Progenitor cell of endocrine pancreas (in vitro differentiated cells): Measurements from ENCODE around the gene SLC35B3. TPM values are rescaled to one million over a fixed set of nuclear protein-coding genes. Genes with fewer than 3 reads are reported as not detected.

ENCODE experiments used
- DNase-seq: peaks from one replicate; pipeline ENCODE4 v3.0.0; 2021; ENCODE audit warnings: low spot score; ENCODE audit not compliant: unreplicated experiment
- H3K27ac Mint-ChIP-seq: 2 replicates; pipeline ENCODE4 v1.8.0; 2021; ENCODE audit warnings: mild to moderate bottlenecking, moderate library complexity, mixed read lengths
- H3K27me3 Mint-ChIP-seq: 2 replicates; pipeline ENCODE4 v1.8.0; 2021; ENCODE audit warnings: mixed read lengths
- H3K36me3 Mint-ChIP-seq: 2 replicates; pipeline ENCODE4 v1.8.0; 2022; ENCODE audit warnings: mixed read lengths; ENCODE audit not compliant: insufficient read depth
- H3K4me1 Mint-ChIP-seq: 2 replicates; pipeline ENCODE4 v1.8.0; 2021; ENCODE audit warnings: low read depth, mixed read lengths
- H3K4me3 Mint-ChIP-seq: 2 replicates; pipeline ENCODE4 v1.8.0; 2021; ENCODE audit warnings: low read depth, mild to moderate bottlenecking, moderate library complexity, mixed read lengths
- H3K9me3 Mint-ChIP-seq: 2 replicates; pipeline ENCODE4 v1.8.0; 2021; ENCODE audit warnings: low read depth, mixed read lengths
- long read RNA-seq: library from polyadenylated mRNA; unstranded; transcript quantifications from one replicate; pipeline ENCODE4 v2.0.0, GENCODE V29; 2020
- total RNA-seq: library from RNA; stranded (reverse); gene quantifications from 2 replicates; pipeline ENCODE4 v1.2.1, GENCODE V29; 2021
- TF ChIP-seq, protein P1 (sequence below): fragments of 200-600 bp; sonication (generic); IDR thresholded peaks from one replicate; pipeline ENCODE4 v1.5.0; 2021; ENCODE audit warnings: antibody characterized with exemption, mild to moderate bottlenecking; ENCODE audit not compliant: unreplicated experiment

The SLC35B3 gene
- total RNA-seq, result 18.9 and 20.9 TPM in 2 replicates
- long read RNA-seq, transcript SLC35B3-202 (11 exons, 1,973 nt), result major isoform, 18 of 56 reads
- long read RNA-seq, partial matches to known transcripts, result 2 of 56 reads
- long read RNA-seq, other reads (novel, unspliced or antisense), result 35 of 56 reads

DNA sequence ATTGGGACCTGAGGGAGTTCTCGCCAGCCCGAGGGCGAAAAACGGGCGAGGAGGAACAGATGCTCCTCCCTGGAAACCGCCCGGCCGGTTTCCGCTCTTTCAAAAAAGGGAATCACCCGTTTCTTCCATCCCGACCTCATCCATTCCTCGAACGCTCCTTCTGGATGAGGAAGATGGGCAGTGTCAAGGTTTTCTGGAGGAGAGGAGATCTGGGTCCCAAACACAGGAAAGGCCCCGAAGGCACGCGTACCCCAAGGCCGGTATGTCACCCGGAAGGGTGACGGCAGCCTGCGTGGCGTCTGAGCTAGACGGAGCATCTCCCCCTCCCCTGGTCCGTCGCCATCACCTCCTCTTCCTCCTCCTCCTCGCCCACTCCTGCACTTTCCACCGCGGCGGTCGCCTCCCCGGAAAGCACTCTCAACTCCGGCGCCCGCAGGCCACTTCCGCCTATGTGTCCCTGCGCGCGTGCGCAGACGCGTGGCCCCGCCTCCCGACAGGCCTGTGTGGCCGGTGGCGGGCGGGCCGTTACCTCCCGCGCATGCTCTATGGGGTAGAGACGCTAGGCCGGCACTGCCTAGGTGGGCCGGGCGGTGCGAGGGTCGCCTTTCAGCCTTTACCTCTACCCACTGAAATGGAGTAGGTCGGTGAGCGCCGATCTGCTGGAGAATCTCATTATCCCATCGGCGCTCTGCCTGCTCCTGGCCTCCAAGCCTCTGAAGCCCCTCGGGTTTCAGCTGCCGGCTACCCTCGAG, at the start of gene SLC35B3:
Gene SLC35B3, minus strand, starts transcription at position 453 of the 752 bp plus-strand sequence.
- peaks cover 21% of the 10 kb centered on the region for H3K4me1 Mint-ChIP-seq
- peak; percentile 96 for DNase-seq
- H3K36me3 Mint-ChIP-seq, result no peaks in the 10 kb centered on the region
- no peaks in the 10 kb centered on the region for H3K27me3 Mint-ChIP-seq
- no peaks in the 10 kb centered on the region for H3K9me3 Mint-ChIP-seq
- H3K27ac Mint-ChIP-seq, result peak within 1 kb of the TSS; percentile 97
- peak within 1 kb of the TSS; percentile 92 for H3K4me3 Mint-ChIP-seq
- TF ChIP-seq, protein P1, sequence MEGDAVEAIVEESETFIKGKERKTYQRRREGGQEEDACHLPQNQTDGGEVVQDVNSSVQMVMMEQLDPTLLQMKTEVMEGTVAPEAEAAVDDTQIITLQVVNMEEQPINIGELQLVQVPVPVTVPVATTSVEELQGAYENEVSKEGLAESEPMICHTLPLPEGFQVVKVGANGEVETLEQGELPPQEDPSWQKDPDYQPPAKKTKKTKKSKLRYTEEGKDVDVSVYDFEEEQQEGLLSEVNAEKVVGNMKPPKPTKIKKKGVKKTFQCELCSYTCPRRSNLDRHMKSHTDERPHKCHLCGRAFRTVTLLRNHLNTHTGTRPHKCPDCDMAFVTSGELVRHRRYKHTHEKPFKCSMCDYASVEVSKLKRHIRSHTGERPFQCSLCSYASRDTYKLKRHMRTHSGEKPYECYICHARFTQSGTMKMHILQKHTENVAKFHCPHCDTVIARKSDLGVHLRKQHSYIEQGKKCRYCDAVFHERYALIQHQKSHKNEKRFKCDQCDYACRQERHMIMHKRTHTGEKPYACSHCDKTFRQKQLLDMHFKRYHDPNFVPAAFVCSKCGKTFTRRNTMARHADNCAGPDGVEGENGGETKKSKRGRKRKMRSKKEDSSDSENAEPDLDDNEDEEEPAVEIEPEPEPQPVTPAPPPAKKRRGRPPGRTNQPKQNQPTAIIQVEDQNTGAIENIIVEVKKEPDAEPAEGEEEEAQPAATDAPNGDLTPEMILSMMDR, result no peak

DNA sequence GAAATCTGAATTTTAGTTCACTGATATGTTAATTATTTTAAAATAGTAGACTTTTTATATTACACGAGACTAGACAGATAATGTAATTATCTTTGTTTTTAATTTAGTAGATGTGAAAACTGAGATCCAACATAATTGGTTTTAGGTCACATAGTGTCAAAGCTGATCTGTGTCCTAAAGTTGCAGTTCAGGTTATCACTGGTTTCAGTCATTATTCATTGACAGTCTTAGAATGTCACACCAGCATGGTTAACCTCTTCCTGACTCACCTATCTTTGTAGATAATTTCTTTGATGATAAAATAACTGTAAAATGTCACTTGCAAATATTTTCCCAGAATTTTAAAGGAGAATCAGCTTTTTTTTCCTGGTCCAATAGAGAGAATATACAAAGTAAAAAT, 48.3 kb upstream of the SLC35B3 start:
- no peaks in the 10 kb centered on the region for H3K27me3 Mint-ChIP-seq
- H3K36me3 Mint-ChIP-seq, result no peaks in the 10 kb centered on the region
- DNase-seq, result no peak
- no peak overlapping the region for H3K27ac Mint-ChIP-seq
- H3K4me3 Mint-ChIP-seq, result no peak overlapping the region
- TF ChIP-seq, protein P1, result no peak
- H3K4me1 Mint-ChIP-seq, result no peaks in the 10 kb centered on the region
- peaks cover 8% of the 10 kb centered on the region for H3K9me3 Mint-ChIP-seq

GRCh38 chr6:8481727-8482126, 46.4 kb upstream of the SLC35B3 start:
- Mint-ChIP-seq H3K9me3 (peaks cover 14% of the 10 kb centered on the region), H3K27ac (no peak overlapping the region), H3K27me3 (no peaks in the 10 kb centered on the region), H3K4me1 (no peaks in the 10 kb centered on the region), H3K36me3 (peaks cover 1% of the 10 kb centered on the region), H3K4me3 (no peak overlapping the region)
- TF ChIP-seq, protein P1, result peak; percentile 30
- no peak for DNase-seq

DNA sequence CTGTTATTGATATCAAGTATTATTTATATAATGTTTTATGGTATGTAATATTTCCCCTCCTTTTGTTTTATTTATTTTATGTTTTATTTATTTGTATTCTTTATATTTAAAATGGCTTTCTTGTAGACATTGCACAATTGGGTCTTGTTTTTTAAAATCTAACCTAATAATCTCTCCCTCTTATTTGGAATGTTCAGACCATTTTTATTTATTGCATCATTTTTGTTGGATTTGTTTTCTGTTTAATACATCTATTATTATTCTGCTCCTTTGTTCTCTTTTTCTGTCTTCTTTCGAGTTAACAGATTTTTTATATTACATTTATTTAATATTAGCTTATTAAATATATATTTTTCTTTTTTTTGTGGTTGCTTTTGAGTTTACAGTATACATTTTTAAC, 43.1 kb upstream of the SLC35B3 start:
- Mint-ChIP-seq H3K27me3 (no peaks in the 10 kb centered on the region), H3K4me3 (no peak overlapping the region), H3K4me1 (no peaks in the 10 kb centered on the region), H3K27ac (no peak overlapping the region), H3K9me3 (peaks cover 18% of the 10 kb centered on the region), H3K36me3 (peaks cover 3% of the 10 kb centered on the region)
- DNase-seq, result no peak
- TF ChIP-seq, protein P1, result no peak

GRCh38 chr6:8476656-8477055, 41.3 kb upstream of the SLC35B3 start:
- Mint-ChIP-seq H3K4me3 (no peak overlapping the region), H3K9me3 (peaks cover 20% of the 10 kb centered on the region), H3K4me1 (no peaks in the 10 kb centered on the region), H3K27ac (no peak overlapping the region), H3K36me3 (peaks cover 5% of the 10 kb centered on the region), H3K27me3 (no peaks in the 10 kb centered on the region)
- no peak for DNase-seq
- TF ChIP-seq, protein P1, result no peak
